Measurements from ENCODE around the gene HDAC9. TPM values are rescaled to one million over a fixed set of nuclear protein-coding genes. Genes with fewer than 3 reads are reported as not detected.

HDAC9 gene
- total and polyA plus RNA-seq, 2 donors (not counting 1 experiment from before 2014, with no cell fraction given): 2.9 to 7.9 TPM

- peak; percentile 72 to 99 for DNase-seq (ENCODE audit: low read depth in 2 of 2)
- peak overlapping the region; percentile 45 for H3K4me2 ChIP-seq (ENCODE audit: extremely low read depth, insufficient read depth, low read length)
- H2AFZ ChIP-seq (ENCODE audit: low read length): no peak overlapping the region
- H3K79me2 ChIP-seq (ENCODE audit: control insufficient read depth, insufficient read depth, low read length): no peaks in the 10 kb centered on the region
- no peaks in the 10 kb centered on the region for H3K27me3 ChIP-seq (ENCODE audit: control insufficient read depth, insufficient read depth, low read length)
- no peaks in the 10 kb centered on the region for H3K9me3 ChIP-seq (ENCODE audit: control insufficient read depth, insufficient read depth, low read depth, low read length)
- no peak overlapping the region for H3K27ac ChIP-seq (ENCODE audit: insufficient read depth, low read length)
- H3K36me3 ChIP-seq (ENCODE audit: control insufficient read depth, insufficient read depth, low read length): no peaks in the 10 kb centered on the region
- no peaks in the 10 kb centered on the region for H3K4me1 ChIP-seq (ENCODE audit: control insufficient read depth, extremely low read depth, insufficient read depth, low read length)
- TF ChIP-seq EZH2 (IDR thresholded peaks at IDR 0.05; ENCODE audit: low read length, missing control alignments) (no peak), CTCF (conservative IDR thresholded peaks at IDR 0.05 in 1 of 2, IDR thresholded peaks at IDR 0.05 in 1 of 2; ENCODE audit: low read depth in 1 of 2, low read length in 2 of 2) (no peak)
- H3K4me3 ChIP-seq (replicated peaks in 1 of 4; ENCODE audit: control extremely low read depth in 1 of 4, insufficient read depth in 1 of 4, low read depth in 3 of 4, low read length in 4 of 4): no peak overlapping the region
- H4K20me1 ChIP-seq (ENCODE audit: control insufficient read depth, extremely low read depth, insufficient read depth, low read length): no peaks in the 10 kb centered on the region
- no peak overlapping the region for H3K9ac ChIP-seq (ENCODE audit: insufficient read depth, low read length)
Measured at GRCh38 chr7:18753972-18754610, 258.5 kb downstream of the HDAC9 start.

GRCh38 chr7:18754766-18755165 is 259.2 kb downstream of the HDAC9 start:
- Histone ChIP-seq H3K4me1 (ENCODE audit: control insufficient read depth, extremely low read depth, insufficient read depth, low read length) (no peaks in the 10 kb centered on the region), H3K9me3 (ENCODE audit: control insufficient read depth, insufficient read depth, low read depth, low read length) (no peaks in the 10 kb centered on the region), H2AFZ (ENCODE audit: low read length) (no peak overlapping the region), H3K36me3 (ENCODE audit: control insufficient read depth, insufficient read depth, low read length) (no peaks in the 10 kb centered on the region), H3K9ac (ENCODE audit: insufficient read depth, low read length) (no peak overlapping the region), H3K27me3 (ENCODE audit: control insufficient read depth, insufficient read depth, low read length) (no peaks in the 10 kb centered on the region), H4K20me1 (ENCODE audit: control insufficient read depth, extremely low read depth, insufficient read depth, low read length) (no peaks in the 10 kb centered on the region), H3K79me2 (ENCODE audit: control insufficient read depth, insufficient read depth, low read length) (no peaks in the 10 kb centered on the region), H3K4me2 (ENCODE audit: extremely low read depth, insufficient read depth, low read length) (peak overlapping the region; percentile 45), H3K27ac (ENCODE audit: insufficient read depth, low read length) (no peak overlapping the region), H3K4me3 (replicated peaks in 1 of 4; ENCODE audit: control extremely low read depth in 1 of 4, insufficient read depth in 1 of 4, low read depth in 3 of 4, low read length in 4 of 4) (no peak overlapping the region)
- TF ChIP-seq EZH2 (IDR thresholded peaks at IDR 0.05; ENCODE audit: low read length, missing control alignments) (no peak), CTCF (conservative IDR thresholded peaks at IDR 0.05 in 1 of 2, IDR thresholded peaks at IDR 0.05 in 1 of 2; ENCODE audit: low read depth in 1 of 2, low read length in 2 of 2) (peak in 1 of 2 donors; percentile 12)
- peak; percentile 40 to 68 for DNase-seq (ENCODE audit: low read depth in 2 of 2)

- H2AFZ ChIP-seq (ENCODE audit: low read length): no peak overlapping the region
- H3K4me2 ChIP-seq (ENCODE audit: extremely low read depth, insufficient read depth, low read length): no peak overlapping the region
- H3K9ac ChIP-seq (ENCODE audit: insufficient read depth, low read length): no peak overlapping the region
- H3K4me3 ChIP-seq (replicated peaks in 1 of 4; ENCODE audit: control extremely low read depth in 1 of 4, insufficient read depth in 1 of 4, low read depth in 3 of 4, low read length in 4 of 4): no peak overlapping the region
- no peak for DNase-seq (ENCODE audit: low read depth in 2 of 2)
- H4K20me1 ChIP-seq (ENCODE audit: control insufficient read depth, extremely low read depth, insufficient read depth, low read length): no peaks in the 10 kb centered on the region
- TF ChIP-seq EZH2 (IDR thresholded peaks at IDR 0.05; ENCODE audit: low read length, missing control alignments): no peak
- no peak for TF ChIP-seq CTCF (conservative IDR thresholded peaks at IDR 0.05 in 1 of 2, IDR thresholded peaks at IDR 0.05 in 1 of 2; ENCODE audit: low read depth in 1 of 2, low read length in 2 of 2)
- H3K4me1 ChIP-seq (ENCODE audit: control insufficient read depth, extremely low read depth, insufficient read depth, low read length): no peaks in the 10 kb centered on the region
- H3K36me3 ChIP-seq (ENCODE audit: control insufficient read depth, insufficient read depth, low read length): no peaks in the 10 kb centered on the region
- no peak overlapping the region for H3K27ac ChIP-seq (ENCODE audit: insufficient read depth, low read length)
- H3K27me3 ChIP-seq (ENCODE audit: control insufficient read depth, insufficient read depth, low read length): no peaks in the 10 kb centered on the region
- no peaks in the 10 kb centered on the region for H3K79me2 ChIP-seq (ENCODE audit: control insufficient read depth, insufficient read depth, low read length)
- H3K9me3 ChIP-seq (ENCODE audit: control insufficient read depth, insufficient read depth, low read depth, low read length): no peaks in the 10 kb centered on the region
Measured at GRCh38 chr7:18755793-18756192, 260.2 kb downstream of the HDAC9 start.

Data from fibroblast of lung (primary cell).